ENCODE measurements around the gene NAALADL2.
"Not testable (repeated sequence)": the region's sequence is repeated elsewhere in the genome, so short reads cannot be mapped to it uniquely, and the experiment has no call there.

Gene NAALADL2

GRCh38 chr3:175822766-175823491 is 963.8 kb downstream of the NAALADL2 start:
- not testable (repeated sequence) for DNase-seq

DNA sequence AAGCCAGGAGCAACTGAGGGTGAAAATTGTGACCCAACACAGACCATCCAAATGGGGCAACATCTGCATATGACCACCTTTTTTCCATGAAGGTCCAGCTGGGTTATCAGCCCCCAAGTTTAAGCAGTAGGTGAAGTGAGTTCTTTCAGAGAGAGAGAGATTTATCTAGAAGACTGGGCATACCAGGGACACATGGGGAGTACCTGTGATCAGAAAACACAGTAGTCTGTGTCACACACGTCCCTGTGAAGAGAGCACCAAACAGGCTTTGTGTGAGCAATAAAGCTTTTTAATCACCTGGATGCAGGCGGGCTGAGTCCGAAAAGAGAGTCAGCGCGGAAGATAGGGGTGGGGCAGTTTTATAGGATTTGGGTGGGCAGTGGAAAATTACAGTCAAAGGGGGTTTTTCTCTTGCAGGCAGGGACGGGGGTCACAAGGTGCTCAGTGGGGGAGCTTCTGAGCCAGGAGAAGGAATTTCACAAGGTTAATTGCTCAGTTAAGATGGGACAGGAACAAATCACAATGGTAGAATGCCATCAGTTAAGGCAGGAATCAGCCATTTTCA is 966.0 kb downstream of the NAALADL2 start:
- DNase-seq = not testable (repeated sequence)

GRCh38 chr3:175826759-175827158 is 967.6 kb downstream of the NAALADL2 start:
- no peak for DNase-seq

- DNase-seq = not testable (repeated sequence)
Observed at GRCh38 chr3:175829809-175830208, 970.7 kb downstream of the NAALADL2 start.

DNA sequence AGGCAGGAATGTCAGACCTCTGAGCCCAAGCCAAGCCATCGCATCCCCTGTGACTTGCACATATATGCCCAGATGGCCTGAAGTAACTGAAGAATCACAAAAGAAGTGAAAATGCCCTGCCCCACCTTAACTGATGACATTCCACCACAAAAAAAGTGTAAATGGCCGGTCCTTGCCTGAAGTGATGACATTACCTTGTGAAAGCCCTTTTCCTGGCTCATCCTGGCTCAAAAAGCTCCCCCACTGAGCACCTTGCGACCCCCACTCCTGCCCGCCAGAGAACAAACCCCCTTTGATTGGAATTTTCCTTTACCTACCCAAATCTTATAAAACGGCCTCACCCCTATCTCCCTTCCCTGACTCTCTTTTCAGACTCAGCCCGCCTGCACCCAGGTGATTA is 976.6 kb downstream of the NAALADL2 start:
- not testable (repeated sequence) for DNase-seq

- DNase-seq = no peak
Observed at GRCh38 chr3:175836617-175837016, 977.5 kb downstream of the NAALADL2 start.

GRCh38 chr3:175837962-175838361 is 978.8 kb downstream of the NAALADL2 start:
- DNase-seq = no peak

- DNase-seq = no peak
Observed at GRCh38 chr3:175839366-175840005, 980.4 kb downstream of the NAALADL2 start.

GRCh38 chr3:175851541-175851940 is 992.4 kb downstream of the NAALADL2 start:
- no peak for DNase-seq

- DNase-seq = no peak
Observed at GRCh38 chr3:175852560-175852959, 993.4 kb downstream of the NAALADL2 start.

DNA sequence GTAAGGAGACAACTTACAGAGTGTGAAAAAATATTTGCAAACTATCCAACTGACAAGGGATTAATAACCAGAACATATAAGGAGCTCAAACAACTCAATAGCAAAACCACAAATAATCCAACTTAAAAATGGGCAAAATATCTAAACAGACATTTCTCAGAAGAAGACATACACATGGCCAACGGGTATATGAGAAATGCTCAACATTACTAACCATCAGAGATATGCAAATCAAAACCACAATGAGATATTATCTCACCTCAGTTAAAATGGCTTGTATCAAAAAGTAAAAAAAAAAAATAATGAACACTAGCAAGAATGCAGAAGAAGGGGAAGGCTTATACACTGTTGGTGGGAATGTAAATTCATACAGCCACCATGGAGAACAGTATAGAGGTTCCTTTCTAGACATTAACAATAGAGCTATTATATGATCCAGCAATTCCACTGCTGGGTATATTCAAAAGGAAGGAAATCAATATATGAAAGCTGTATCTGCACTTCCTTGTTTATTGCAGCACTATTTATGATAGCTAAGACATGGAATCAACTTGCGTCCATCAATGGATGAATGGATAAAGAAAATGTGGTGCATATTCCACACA is 998.6 kb downstream of the NAALADL2 start:
- no peak for DNase-seq
